ENCODE measurements around the gene PLXNA3.

Gene PLXNA3

GRCh38 chrX:154458116-154458953 lies at the start of gene PLXNA3:
Gene PLXNA3 (plus strand): TSS chrX:154458281. CDS start chrX:154460184, 1,903 bp downstream.
- H3K4me3 ChIP-seq, result peak within 1 kb of the TSS; percentile 77
- H3K9ac ChIP-seq (ENCODE audit: insufficient read length), result peak within 1 kb of the TSS; percentile 60
- no peaks in the 10 kb centered on the region; the same call in 1 of the 2 replicates for H3K36me3 ChIP-seq (ENCODE audit: insufficient read depth, low read length)
- H3K27ac ChIP-seq, result no peak within 1 kb of the TSS
- no peaks in the 10 kb centered on the region for H3K9me3 ChIP-seq (ENCODE audit: low read depth, low read length)
- DNase-seq (ENCODE audit: low read depth, low spot score), result no peak
- TF ChIP-seq POLR2AphosphoS5 (IDR thresholded peaks at IDR 0.05; ENCODE audit: borderline replicate concordance, low read depth, low read length) (no peak), FOXP2 (optimal IDR thresholded peaks at IDR 0.05; ENCODE audit: control extremely low read depth, extremely low read length, insufficient read depth) (no peak), EZH2 (IDR thresholded peaks at IDR 0.05) (no peak)

GRCh38 chrX:154408659-154409221 lies 49.3 kb upstream of the PLXNA3 start:
- Histone ChIP-seq H3K36me3 (ENCODE audit: insufficient read depth, low read length) (no peaks in the 10 kb centered on the region), H3K27ac (no peak overlapping the region), H3K4me3 (no peak overlapping the region), H3K9ac (ENCODE audit: insufficient read length) (no peak overlapping the region), H3K9me3 (ENCODE audit: low read depth, low read length) (no peaks in the 10 kb centered on the region)
- TF ChIP-seq FOXP2 (optimal IDR thresholded peaks at IDR 0.05; ENCODE audit: control extremely low read depth, extremely low read length, insufficient read depth), result no peak
- TF ChIP-seq EZH2 (IDR thresholded peaks at IDR 0.05), result no peak
- no peak for TF ChIP-seq POLR2AphosphoS5 (IDR thresholded peaks at IDR 0.05; ENCODE audit: borderline replicate concordance, low read depth, low read length)
- no peak for DNase-seq (ENCODE audit: low read depth, low spot score)

GRCh38 chrX:154409222-154409871 lies 48.7 kb upstream of the PLXNA3 start, which contains the start of gene DNASE1L1:
Gene DNASE1L1 (minus strand): TSS chrX:154409254. CDS start chrX:154405568, 3,686 bp downstream.
- Histone ChIP-seq H3K27ac (no peak within 1 kb of the TSS), H3K9me3 (ENCODE audit: low read depth, low read length) (no peaks in the 10 kb centered on the region), H3K4me3 (no peak within 1 kb of the TSS), H3K36me3 (ENCODE audit: insufficient read depth, low read length) (no peaks in the 10 kb centered on the region), H3K9ac (ENCODE audit: insufficient read length) (no peak within 1 kb of the TSS)
- no peak for DNase-seq (ENCODE audit: low read depth, low spot score)
- TF ChIP-seq POLR2AphosphoS5 (IDR thresholded peaks at IDR 0.05; ENCODE audit: borderline replicate concordance, low read depth, low read length) (no peak), FOXP2 (optimal IDR thresholded peaks at IDR 0.05; ENCODE audit: control extremely low read depth, extremely low read length, insufficient read depth) (no peak), EZH2 (IDR thresholded peaks at IDR 0.05) (no peak)

GRCh38 chrX:154411981-154412340 lies 46.1 kb upstream of the PLXNA3 start:
- H3K27ac ChIP-seq, result no peak overlapping the region
- DNase-seq (ENCODE audit: low read depth, low spot score), result no peak
- TF ChIP-seq FOXP2 (optimal IDR thresholded peaks at IDR 0.05; ENCODE audit: control extremely low read depth, extremely low read length, insufficient read depth) (no peak), EZH2 (IDR thresholded peaks at IDR 0.05) (no peak), POLR2AphosphoS5 (IDR thresholded peaks at IDR 0.05; ENCODE audit: borderline replicate concordance, low read depth, low read length) (no peak; the same call in 1 of the 2 replicates)
- H3K4me3 ChIP-seq, result peak overlapping the region; percentile 80
- H3K9me3 ChIP-seq (ENCODE audit: low read depth, low read length), result no peaks in the 10 kb centered on the region
- no peaks in the 10 kb centered on the region for H3K36me3 ChIP-seq (ENCODE audit: insufficient read depth, low read length)
- peak overlapping the region; percentile 76 for H3K9ac ChIP-seq (ENCODE audit: insufficient read length)

- Histone ChIP-seq H3K9me3 (ENCODE audit: low read depth, low read length) (no peaks in the 10 kb centered on the region), H3K9ac (ENCODE audit: insufficient read length) (no peak overlapping the region), H3K4me3 (peak overlapping the region; percentile 80), H3K36me3 (ENCODE audit: insufficient read depth, low read length) (no peaks in the 10 kb centered on the region), H3K27ac (no peak overlapping the region)
- TF ChIP-seq FOXP2 (optimal IDR thresholded peaks at IDR 0.05; ENCODE audit: control extremely low read depth, extremely low read length, insufficient read depth) (no peak), EZH2 (IDR thresholded peaks at IDR 0.05) (no peak), POLR2AphosphoS5 (IDR thresholded peaks at IDR 0.05; ENCODE audit: borderline replicate concordance, low read depth, low read length) (no peak)
- no peak for DNase-seq (ENCODE audit: low read depth, low spot score)
Measured at GRCh38 chrX:154412468-154412867, 45.6 kb upstream of the PLXNA3 start.

GRCh38 chrX:154413142-154413541 lies 44.9 kb upstream of the PLXNA3 start:
- no peak for DNase-seq (ENCODE audit: low read depth, low spot score)
- Histone ChIP-seq H3K27ac (no peak overlapping the region), H3K4me3 (no peak overlapping the region), H3K9ac (ENCODE audit: insufficient read length) (no peak overlapping the region), H3K9me3 (ENCODE audit: low read depth, low read length) (no peaks in the 10 kb centered on the region), H3K36me3 (ENCODE audit: insufficient read depth, low read length) (no peaks in the 10 kb centered on the region)
- TF ChIP-seq POLR2AphosphoS5 (IDR thresholded peaks at IDR 0.05; ENCODE audit: borderline replicate concordance, low read depth, low read length), result no peak
- no peak for TF ChIP-seq FOXP2 (optimal IDR thresholded peaks at IDR 0.05; ENCODE audit: control extremely low read depth, extremely low read length, insufficient read depth)
- no peak for TF ChIP-seq EZH2 (IDR thresholded peaks at IDR 0.05)

- TF ChIP-seq FOXP2 (optimal IDR thresholded peaks at IDR 0.05; ENCODE audit: control extremely low read depth, extremely low read length, insufficient read depth) (no peak), POLR2AphosphoS5 (IDR thresholded peaks at IDR 0.05; ENCODE audit: borderline replicate concordance, low read depth, low read length) (no peak), EZH2 (IDR thresholded peaks at IDR 0.05) (no peak)
- no peak for DNase-seq (ENCODE audit: low read depth, low spot score)
- H3K36me3 ChIP-seq (ENCODE audit: insufficient read depth, low read length), result no peaks in the 10 kb centered on the region
- H3K27ac ChIP-seq, result 0 out of 2 replicates have a peak overlapping the region, but pooled peaks have one; percentile 25
- no peak overlapping the region for H3K9ac ChIP-seq (ENCODE audit: insufficient read length)
- H3K9me3 ChIP-seq (ENCODE audit: low read depth, low read length), result no peaks in the 10 kb centered on the region
- H3K4me3 ChIP-seq, result no peak overlapping the region
Measured at GRCh38 chrX:154417157-154417556, 40.9 kb upstream of the PLXNA3 start.

GRCh38 chrX:154419189-154419588 lies 38.9 kb upstream of the PLXNA3 start:
- TF ChIP-seq POLR2AphosphoS5 (IDR thresholded peaks at IDR 0.05; ENCODE audit: borderline replicate concordance, low read depth, low read length) (no peak), EZH2 (IDR thresholded peaks at IDR 0.05) (no peak), FOXP2 (optimal IDR thresholded peaks at IDR 0.05; ENCODE audit: control extremely low read depth, extremely low read length, insufficient read depth) (no peak)
- Histone ChIP-seq H3K36me3 (ENCODE audit: insufficient read depth, low read length) (no peaks in the 10 kb centered on the region), H3K9ac (ENCODE audit: insufficient read length) (no peak overlapping the region), H3K9me3 (ENCODE audit: low read depth, low read length) (no peaks in the 10 kb centered on the region), H3K27ac (no peak overlapping the region), H3K4me3 (no peak overlapping the region)
- DNase-seq (ENCODE audit: low read depth, low spot score), result no peak

All from SK-N-MC (cell line).